GM21737 (cell line): ENCODE data around the gene TOGARAM1.

Experiments
- ATAC-seq: cut with Tn5 transposase; IDR thresholded peaks from one replicate; pipeline ENCODE4 v1.9.1; 2021; ENCODE audit warnings: mild to moderate bottlenecking, moderate library complexity; ENCODE audit not compliant: unreplicated experiment

The TOGARAM1 gene

GRCh38 chr14:44963044-44963528 lies 1.1 kb downstream of the TOGARAM1 start:
- no peak for ATAC-seq

- ATAC-seq, result no peak
Measured at GRCh38 chr14:44963775-44964380, 1.9 kb downstream of the TOGARAM1 start.

- ATAC-seq, result no peak
Measured at GRCh38 chr14:44966601-44967336, 4.8 kb downstream of the TOGARAM1 start.

- ATAC-seq, result no peak
Measured at GRCh38 chr14:44968714-44969113, 6.7 kb downstream of the TOGARAM1 start.

GRCh38 chr14:44970907-44971306 lies 8.9 kb downstream of the TOGARAM1 start:
- ATAC-seq, result no peak

- ATAC-seq, result no peak
Measured at GRCh38 chr14:44971459-44971858, 9.5 kb downstream of the TOGARAM1 start.

GRCh38 chr14:44979273-44979672 lies 17.3 kb downstream of the TOGARAM1 start:
- no peak for ATAC-seq

GRCh38 chr14:44979740-44980356 lies 17.9 kb downstream of the TOGARAM1 start:
- no peak for ATAC-seq

GRCh38 chr14:44981198-44981597 lies 19.2 kb downstream of the TOGARAM1 start:
- no peak for ATAC-seq

GRCh38 chr14:44982594-44982993 lies 20.6 kb downstream of the TOGARAM1 start:
- no peak for ATAC-seq

- no peak for ATAC-seq
Measured at GRCh38 chr14:44988694-44989093, 26.7 kb downstream of the TOGARAM1 start.

- no peak for ATAC-seq
Measured at GRCh38 chr14:44989497-44990440, 27.8 kb downstream of the TOGARAM1 start.

GRCh38 chr14:44990533-44990932 lies 28.5 kb downstream of the TOGARAM1 start:
- no peak for ATAC-seq

- no peak for ATAC-seq
Measured at GRCh38 chr14:44995196-44995595, 33.2 kb downstream of the TOGARAM1 start.

GRCh38 chr14:44995770-44996294 lies 33.8 kb downstream of the TOGARAM1 start:
- ATAC-seq, result no peak

GRCh38 chr14:45003924-45004323 lies 41.9 kb downstream of the TOGARAM1 start:
- no peak for ATAC-seq

GRCh38 chr14:45015133-45015532 lies 53.1 kb downstream of the TOGARAM1 start:
- no peak for ATAC-seq

- ATAC-seq, result no peak
Measured at GRCh38 chr14:45028107-45028626, 66.2 kb downstream of the TOGARAM1 start.

GRCh38 chr14:45034730-45035129 lies 72.7 kb downstream of the TOGARAM1 start:
- no peak for ATAC-seq

- no peak for ATAC-seq
Measured at GRCh38 chr14:45038256-45038655, 76.3 kb downstream of the TOGARAM1 start.
